ENCODE data around the gene MYO18A. TPM values are rescaled to one million over a fixed set of nuclear protein-coding genes. Genes with fewer than 3 reads are reported as not detected.

The MYO18A gene
- total RNA-seq, 2 donors from 2014 or later: 106 to 332 TPM

- H3K27ac ChIP-seq: no peak overlapping the region
- DNase-seq (ENCODE audit: low spot score): no peak
- no peak for ATAC-seq (ENCODE audit: insufficient number of reproducible peaks, low FRiP score, low read depth)
- no peak for TF ChIP-seq CTCF (IDR thresholded peaks at IDR 0.05)
- H3K9me3 ChIP-seq: no peaks in the 10 kb centered on the region
- peaks cover 10% of the 10 kb centered on the region for H3K36me3 ChIP-seq
- H3K4me3 ChIP-seq: no peak overlapping the region
- H3K4me1 ChIP-seq (ENCODE audit: control insufficient read depth in 1 of 2, low read depth in 2 of 2): peaks cover 3 to 25% of the 10 kb centered on the region in 2 donors
- H3K27me3 ChIP-seq (replicated peaks; ENCODE audit: insufficient read depth): no peaks in the 10 kb centered on the region
Observed at GRCh38 chr17:29163563-29163962, 16.6 kb downstream of the MYO18A start.

GRCh38 chr17:29162909-29163341, 17.3 kb downstream of the MYO18A start:
- H3K36me3 ChIP-seq: peaks cover 10% of the 10 kb centered on the region
- no peaks in the 10 kb centered on the region for H3K9me3 ChIP-seq
- TF ChIP-seq CTCF (IDR thresholded peaks at IDR 0.05): no peak
- no peak overlapping the region for H3K27ac ChIP-seq
- no peak overlapping the region for H3K4me3 ChIP-seq
- ATAC-seq (ENCODE audit: insufficient number of reproducible peaks, low FRiP score, low read depth) (no peak), DNase-seq (ENCODE audit: low spot score) (no peak)
- H3K27me3 ChIP-seq (replicated peaks; ENCODE audit: insufficient read depth): no peaks in the 10 kb centered on the region
- H3K4me1 ChIP-seq (ENCODE audit: control insufficient read depth in 1 of 2, low read depth in 2 of 2): peaks cover 3 to 31% of the 10 kb centered on the region in 2 donors

- Histone ChIP-seq H3K9me3 (no peaks in the 10 kb centered on the region), H3K27ac (no peak overlapping the region), H3K27me3 (replicated peaks; ENCODE audit: insufficient read depth) (no peaks in the 10 kb centered on the region), H3K36me3 (peaks cover 10% of the 10 kb centered on the region), H3K4me3 (no peak overlapping the region), H3K4me1 (ENCODE audit: control insufficient read depth in 1 of 2, low read depth in 2 of 2) (peaks cover 3 to 32% of the 10 kb centered on the region in 2 donors)
- ATAC-seq (ENCODE audit: insufficient number of reproducible peaks, low FRiP score, low read depth) (no peak), DNase-seq (ENCODE audit: low spot score) (no peak)
- TF ChIP-seq CTCF (IDR thresholded peaks at IDR 0.05): no peak
Observed at GRCh38 chr17:29162082-29162908, 17.9 kb downstream of the MYO18A start.

DNA sequence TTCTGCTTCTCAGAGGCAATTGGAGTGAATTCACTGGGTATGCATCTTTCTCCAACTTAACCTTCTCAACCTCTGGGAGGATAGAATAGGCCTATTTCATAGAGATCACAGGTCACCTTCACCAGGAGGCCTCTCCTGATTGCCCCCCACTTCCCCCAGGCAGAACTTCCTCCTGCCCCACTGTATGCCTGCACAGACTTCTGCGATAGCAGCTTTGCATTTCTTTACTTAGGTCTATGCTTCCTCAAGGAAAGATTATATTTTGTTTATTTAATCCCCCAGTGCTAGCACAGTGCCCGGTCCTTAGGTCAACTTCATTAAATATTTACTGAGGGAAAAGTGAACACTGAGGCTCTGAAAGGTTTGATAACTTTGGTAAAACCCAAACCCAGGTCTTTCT, 19.9 kb downstream of the MYO18A start:
- Histone ChIP-seq H3K9me3 (no peaks in the 10 kb centered on the region), H3K4me1 (ENCODE audit: control insufficient read depth in 1 of 2, low read depth in 2 of 2) (peaks cover 14 to 49% of the 10 kb centered on the region in 2 donors)
- no peak for DNase-seq (ENCODE audit: low spot score)

More for the DNA sequence above, 19.9 kb downstream of the MYO18A start:
- no peak for ATAC-seq (ENCODE audit: insufficient number of reproducible peaks, low FRiP score, low read depth)
- H3K36me3 ChIP-seq: no peaks in the 10 kb centered on the region
- no peak for TF ChIP-seq CTCF (IDR thresholded peaks at IDR 0.05)
- no peak overlapping the region for H3K27ac ChIP-seq
- H3K4me3 ChIP-seq: no peak overlapping the region
- H3K27me3 ChIP-seq (replicated peaks; ENCODE audit: insufficient read depth): no peaks in the 10 kb centered on the region

Measured in thoracic aorta (tissue), 2 donors.